ENCODE measurements around the gene PEX10. TPM values are rescaled to one million over a fixed set of nuclear protein-coding genes. Genes with fewer than 3 reads are reported as not detected.

Gene PEX10
- total and polyA plus RNA-seq, 4 donors, result 4.0 to 15.3 (median 11.4) TPM

GRCh38 chr1:2400576-2400909 is 11.8 kb downstream of the PEX10 start:
- Histone ChIP-seq H3K4me3 (ENCODE audit: low read length in 2 of 2) (no peak overlapping the region), H3K36me3 (ENCODE audit: control insufficient read depth in 1 of 2, insufficient read depth in 2 of 2, low read length in 1 of 2) (peaks cover 0 to 6% of the 10 kb centered on the region in 2 donors), H3K27ac (ENCODE audit: low read depth in 1 of 2, low read length in 2 of 2) (no peak overlapping the region), H3K4me1 (ENCODE audit: control insufficient read depth in 1 of 2, insufficient read depth in 2 of 2, low read length in 2 of 2) (no peaks in the 10 kb centered on the region), H3K9me3 (ENCODE audit: control insufficient read depth, low read length) (no peaks in the 10 kb centered on the region), H3K27me3 (ENCODE audit: control insufficient read depth in 1 of 2, insufficient read depth in 2 of 2, low read length in 1 of 2) (no peaks in the 10 kb centered on the region)
- WGBS, 2 donors, result 83 to 85% methylated on average over 10 of the region's 10 CpGs
- DNase-seq, result no peak
- no peak for ATAC-seq (ENCODE audit: low FRiP score)
- intact Hi-C loops (cut with DNase I), result no loop called here

GRCh38 chr1:2399890-2400575 is 12.3 kb downstream of the PEX10 start:
- no peak for ATAC-seq (ENCODE audit: low FRiP score)
- no peak overlapping the region for H3K27ac ChIP-seq (ENCODE audit: low read depth in 1 of 2, low read length in 2 of 2)
- no peak for DNase-seq
- peaks cover 0 to 6% of the 10 kb centered on the region in 2 donors for H3K36me3 ChIP-seq (ENCODE audit: control insufficient read depth in 1 of 2, insufficient read depth in 2 of 2, low read length in 1 of 2)
- 87 to 88% methylated on average over 22 of the region's 22 CpGs for WGBS, 2 donors
- no peaks in the 10 kb centered on the region for H3K4me1 ChIP-seq (ENCODE audit: control insufficient read depth in 1 of 2, insufficient read depth in 2 of 2, low read length in 2 of 2)
- H3K27me3 ChIP-seq (ENCODE audit: control insufficient read depth in 1 of 2, insufficient read depth in 2 of 2, low read length in 1 of 2), result no peaks in the 10 kb centered on the region
- intact Hi-C loops (cut with DNase I), result no loop called here
- no peaks in the 10 kb centered on the region for H3K9me3 ChIP-seq (ENCODE audit: control insufficient read depth, low read length)
- H3K4me3 ChIP-seq (ENCODE audit: low read length in 2 of 2), result no peak overlapping the region

- no peak overlapping the region for H3K4me3 ChIP-seq (ENCODE audit: low read length in 2 of 2)
- peaks cover 0 to 4% of the 10 kb centered on the region in 2 donors for H3K36me3 ChIP-seq (ENCODE audit: control insufficient read depth in 1 of 2, insufficient read depth in 2 of 2, low read length in 1 of 2)
- DNase-seq (no peak), ATAC-seq (ENCODE audit: low FRiP score) (no peak)
- intact Hi-C loops (cut with DNase I), result no loop called here
- H3K27ac ChIP-seq (ENCODE audit: low read depth in 1 of 2, low read length in 2 of 2), result no peak overlapping the region
- H3K4me1 ChIP-seq (ENCODE audit: control insufficient read depth in 1 of 2, insufficient read depth in 2 of 2, low read length in 2 of 2), result no peaks in the 10 kb centered on the region
- no peaks in the 10 kb centered on the region for H3K9me3 ChIP-seq (ENCODE audit: control insufficient read depth, low read length)
- whole genome bisulfite sequencing, 2 donors, result 83 to 87% methylated on average over 7 of the region's 7 CpGs
- H3K27me3 ChIP-seq (ENCODE audit: control insufficient read depth in 1 of 2, insufficient read depth in 2 of 2, low read length in 1 of 2), result no peaks in the 10 kb centered on the region
These were observed 13.5 kb downstream of the PEX10 start for GRCh38 chr1:2398871-2399270.

GRCh38 chr1:2397007-2397679 is 15.2 kb downstream of the PEX10 start:
- DNase-seq (no peak), ATAC-seq (ENCODE audit: low FRiP score) (no peak)
- no peaks in the 10 kb centered on the region for H3K4me1 ChIP-seq (ENCODE audit: control insufficient read depth in 1 of 2, insufficient read depth in 2 of 2, low read length in 2 of 2)
- no peak overlapping the region for H3K27ac ChIP-seq (ENCODE audit: low read depth in 1 of 2, low read length in 2 of 2)
- intact Hi-C loops (cut with DNase I), result no loop called here
- 90% methylated on average over 19 of the region's 19 CpGs for WGBS, 2 donors
- no peak overlapping the region for H3K4me3 ChIP-seq (ENCODE audit: low read length in 2 of 2)
- H3K9me3 ChIP-seq (ENCODE audit: control insufficient read depth, low read length), result no peaks in the 10 kb centered on the region
- peaks cover 0 to 6% of the 10 kb centered on the region in 2 donors for H3K36me3 ChIP-seq (ENCODE audit: control insufficient read depth in 1 of 2, insufficient read depth in 2 of 2, low read length in 1 of 2)
- no peaks in the 10 kb centered on the region for H3K27me3 ChIP-seq (ENCODE audit: control insufficient read depth in 1 of 2, insufficient read depth in 2 of 2, low read length in 1 of 2)

- no peak for DNase-seq
- Histone ChIP-seq H3K4me1 (ENCODE audit: control insufficient read depth in 1 of 2, insufficient read depth in 2 of 2, low read length in 2 of 2) (no peaks in the 10 kb centered on the region), H3K27ac (ENCODE audit: low read depth in 1 of 2, low read length in 2 of 2) (no peak overlapping the region), H3K4me3 (ENCODE audit: low read length in 2 of 2) (no peak overlapping the region), H3K36me3 (ENCODE audit: control insufficient read depth in 1 of 2, insufficient read depth in 2 of 2, low read length in 1 of 2) (peaks cover 0 to 6% of the 10 kb centered on the region in 2 donors), H3K27me3 (ENCODE audit: control insufficient read depth in 1 of 2, insufficient read depth in 2 of 2, low read length in 1 of 2) (no peaks in the 10 kb centered on the region), H3K9me3 (ENCODE audit: control insufficient read depth, low read length) (no peaks in the 10 kb centered on the region)
- no peak for ATAC-seq (ENCODE audit: low FRiP score)
- WGBS, 2 donors, result 84 to 88% methylated on average over 5 of the region's 5 CpGs
- intact Hi-C loops (cut with DNase I), result no loop called here
These were observed 15.9 kb downstream of the PEX10 start for GRCh38 chr1:2396476-2396875.

GRCh38 chr1:2396059-2396458 is 16.3 kb downstream of the PEX10 start:
- 80 to 86% methylated on average over 17 of the region's 17 CpGs for WGBS, 2 donors
- Histone ChIP-seq H3K9me3 (ENCODE audit: control insufficient read depth, low read length) (no peaks in the 10 kb centered on the region), H3K27me3 (ENCODE audit: control insufficient read depth in 1 of 2, insufficient read depth in 2 of 2, low read length in 1 of 2) (no peaks in the 10 kb centered on the region), H3K36me3 (ENCODE audit: control insufficient read depth in 1 of 2, insufficient read depth in 2 of 2, low read length in 1 of 2) (peaks cover 0 to 6% of the 10 kb centered on the region in 2 donors), H3K4me1 (ENCODE audit: control insufficient read depth in 1 of 2, insufficient read depth in 2 of 2, low read length in 2 of 2) (no peaks in the 10 kb centered on the region), H3K4me3 (ENCODE audit: low read length in 2 of 2) (no peak overlapping the region), H3K27ac (ENCODE audit: low read depth in 1 of 2, low read length in 2 of 2) (no peak overlapping the region)
- intact Hi-C loops (cut with DNase I), result no loop called here
- DNase-seq (no peak), ATAC-seq (ENCODE audit: low FRiP score) (no peak)

- no peaks in the 10 kb centered on the region for H3K4me1 ChIP-seq (ENCODE audit: control insufficient read depth in 1 of 2, insufficient read depth in 2 of 2, low read length in 2 of 2)
- peaks cover 0 to 6% of the 10 kb centered on the region in 2 donors for H3K36me3 ChIP-seq (ENCODE audit: control insufficient read depth in 1 of 2, insufficient read depth in 2 of 2, low read length in 1 of 2)
- WGBS, 2 donors, result 81 to 93% methylated on average over 10 of the region's 10 CpGs
- H3K27ac ChIP-seq (ENCODE audit: low read depth in 1 of 2, low read length in 2 of 2), result no peak overlapping the region
- intact Hi-C loops (cut with DNase I), result no loop called here
- no peaks in the 10 kb centered on the region for H3K27me3 ChIP-seq (ENCODE audit: control insufficient read depth in 1 of 2, insufficient read depth in 2 of 2, low read length in 1 of 2)
- DNase-seq (no peak), ATAC-seq (ENCODE audit: low FRiP score) (no peak)
- no peak overlapping the region for H3K4me3 ChIP-seq (ENCODE audit: low read length in 2 of 2)
- H3K9me3 ChIP-seq (ENCODE audit: control insufficient read depth, low read length), result no peaks in the 10 kb centered on the region
These were observed 17.1 kb downstream of the PEX10 start for GRCh38 chr1:2395245-2395644.

- DNase-seq (no peak), ATAC-seq (ENCODE audit: low FRiP score) (no peak)
- Histone ChIP-seq H3K27ac (ENCODE audit: low read depth in 1 of 2, low read length in 2 of 2) (no peak overlapping the region), H3K4me3 (ENCODE audit: low read length in 2 of 2) (no peak overlapping the region), H3K36me3 (ENCODE audit: control insufficient read depth in 1 of 2, insufficient read depth in 2 of 2, low read length in 1 of 2) (peaks cover 0 to 6% of the 10 kb centered on the region in 2 donors), H3K27me3 (ENCODE audit: control insufficient read depth in 1 of 2, insufficient read depth in 2 of 2, low read length in 1 of 2) (no peaks in the 10 kb centered on the region), H3K4me1 (ENCODE audit: control insufficient read depth in 1 of 2, insufficient read depth in 2 of 2, low read length in 2 of 2) (no peaks in the 10 kb centered on the region), H3K9me3 (ENCODE audit: control insufficient read depth, low read length) (no peaks in the 10 kb centered on the region)
- 77% methylated on average over 11 of the region's 11 CpGs for whole genome bisulfite sequencing, 2 donors
- intact Hi-C loops (cut with DNase I), result no loop called here
These were observed 17.6 kb downstream of the PEX10 start for GRCh38 chr1:2394761-2395160.

- peaks cover 0 to 6% of the 10 kb centered on the region in 2 donors for H3K36me3 ChIP-seq (ENCODE audit: control insufficient read depth in 1 of 2, insufficient read depth in 2 of 2, low read length in 1 of 2)
- ATAC-seq (ENCODE audit: low FRiP score) (no peak), DNase-seq (no peak)
- H3K27me3 ChIP-seq (ENCODE audit: control insufficient read depth in 1 of 2, insufficient read depth in 2 of 2, low read length in 1 of 2), result no peaks in the 10 kb centered on the region
- H3K4me3 ChIP-seq (ENCODE audit: low read length in 2 of 2), result no peak overlapping the region
- WGBS, 2 donors, result 82 to 88% methylated on average over 7 of the region's 7 CpGs
- H3K9me3 ChIP-seq (ENCODE audit: control insufficient read depth, low read length), result no peaks in the 10 kb centered on the region
- H3K27ac ChIP-seq (ENCODE audit: low read depth in 1 of 2, low read length in 2 of 2), result no peak overlapping the region
- intact Hi-C loops (cut with DNase I), result no loop called here
- H3K4me1 ChIP-seq (ENCODE audit: control insufficient read depth in 1 of 2, insufficient read depth in 2 of 2, low read length in 2 of 2), result no peaks in the 10 kb centered on the region
These were observed 18.1 kb downstream of the PEX10 start for GRCh38 chr1:2394220-2394619.

All from aorta (tissue), 5 donors.